Uterus (tissue), 4 donors: ENCODE measurements around the gene ALDH16A1. TPM values are rescaled to one million over a fixed set of nuclear protein-coding genes. Genes with fewer than 3 reads are reported as not detected.
A peak's percentile ranks its signal among the peaks of the same experiment; 100 is the strongest.

Source experiments
- DNase-seq, 2 donors: peaks; one replicate each; pipeline ENCODE4 v3.0.0-alpha.2; 2019 to 2020
- H3K27ac ChIP-seq, 2 donors: fragments of 200-600 bp; sonication (generic); 1 replicate in 1 of 2; 2 replicates in 1 of 2; pipeline ENCODE4 v1.5.1; 2016 to 2018
- H3K27me3 ChIP-seq, 2 donors: fragments of 200-600 bp; sonication (generic); one replicate each; pipeline ENCODE4 v1.5.1; 2018 to 2019; ENCODE audit warnings: control low read depth in 1 of 2
- H3K36me3 ChIP-seq, 2 donors: fragments of 200-600 bp; sonication (generic); one replicate each; pipeline ENCODE4 v1.5.1; 2019; ENCODE audit warnings: control low read depth in 1 of 2
- H3K4me1 ChIP-seq, 2 donors: fragments of 200-600 bp; sonication (generic); one replicate each; pipeline ENCODE4 v1.5.1; 2018 to 2019; ENCODE audit warnings: control low read depth in 1 of 2
- H3K4me3 ChIP-seq, 2 donors: fragments of 200-600 bp; sonication (generic); 1 replicate in 1 of 2; 2 replicates in 1 of 2; pipeline ENCODE4 v1.5.1; 2018 to 2019; ENCODE audit warnings: mild to moderate bottlenecking in 1 of 2
- H3K9me3 ChIP-seq, 2 donors: fragments of 200-600 bp; sonication (generic); one replicate each; pipeline ENCODE4 v1.5.1; 2019; ENCODE audit warnings: control low read depth in 1 of 2
- POLR2A ChIP-seq, 2 donors: fragments of 450-650 bp; IDR thresholded peaks; one replicate each; pipeline ENCODE4 v1.6.1; 2016; ENCODE audit warnings: antibody characterized with exemption in 2 of 2, mild to moderate bottlenecking in 1 of 2, moderate library complexity in 1 of 2
- intact Hi-C: fragments of 100-400 bp; cut with DNase I; formaldehyde crosslinking; loops from one replicate; pipeline ENCODE4 v1.15.1; 2023; ENCODE audit warnings: low total_unique reads
- total RNA-seq, 4 donors: library from RNA; depleted of rRNA in 3 of 4; stranded (reverse); fragments of >200 nt in 3 of 4; gene quantifications; one replicate each; pipeline versions ENCODE4 v1.1.0 to v1.2.4, GENCODE V29; 2014 to 2023
- TF ChIP-seq, protein P1 (sequence below), 4 experiments: fragments of 200-600 bp in 2 of 4; fragments of 450-650 bp in 2 of 4; sonication (generic) in 2 of 4; IDR thresholded peaks; one replicate each; pipeline ENCODE4 v1.5.1; 2016 to 2019; ENCODE audit warnings: antibody characterized with exemption in 4 of 4, mild to moderate bottlenecking in 2 of 4, moderate library complexity in 1 of 4
- donor health status: DM: yes; HTN: yes; CAD: no.

The ALDH16A1 gene
- total RNA-seq, 4 donors from 2014 or later, result 13.5 to 40.8 (median 34.5) TPM

DNA sequence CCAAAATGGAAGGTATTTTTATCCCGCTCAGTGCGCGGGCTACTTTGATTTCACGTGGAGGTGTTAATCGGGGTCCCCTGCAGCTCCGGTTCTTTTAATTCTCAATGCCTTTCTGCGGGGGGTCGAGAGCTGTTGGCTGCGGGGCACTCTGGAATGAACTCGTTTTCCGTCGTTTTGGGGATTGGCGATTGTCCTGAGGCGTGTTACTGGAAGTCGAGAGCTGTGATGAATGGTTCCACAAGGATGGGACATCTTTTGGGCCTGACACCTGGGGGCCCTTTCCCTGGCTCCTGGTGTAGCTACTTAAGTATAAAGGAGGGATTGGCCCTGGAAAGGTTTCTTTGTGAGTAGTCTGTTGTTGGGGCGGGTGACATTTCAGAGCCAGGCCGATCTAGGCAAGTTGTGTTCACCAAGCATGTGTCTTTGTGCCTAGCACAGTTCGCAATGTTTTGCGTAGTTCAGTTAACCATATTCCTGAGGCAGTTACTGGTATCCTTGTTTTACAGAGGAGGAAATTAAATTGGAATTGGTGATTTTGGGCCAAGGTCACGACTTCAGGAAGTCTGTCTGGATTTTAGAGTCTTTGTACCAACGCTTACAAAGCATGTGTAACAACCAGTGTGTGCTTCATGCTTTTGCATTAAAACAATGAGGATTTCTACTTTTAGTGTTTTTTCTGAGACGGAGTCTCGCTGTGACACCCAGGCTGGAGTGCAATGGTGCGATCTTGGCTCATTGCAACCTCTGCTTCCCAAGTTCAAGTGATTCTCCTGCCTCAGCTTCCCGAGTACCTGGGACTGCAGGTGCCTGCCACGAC is 35.2 kb downstream of the ALDH16A1 start:
- DNase-seq, result no peak
- no peaks in the 10 kb centered on the region for H3K9me3 ChIP-seq
- intact Hi-C loops, result no loop called here
- H3K27me3 ChIP-seq, result no peaks in the 10 kb centered on the region
- peak overlapping the region; percentile 93 for H3K27ac ChIP-seq
- TF ChIP-seq, protein P1, sequence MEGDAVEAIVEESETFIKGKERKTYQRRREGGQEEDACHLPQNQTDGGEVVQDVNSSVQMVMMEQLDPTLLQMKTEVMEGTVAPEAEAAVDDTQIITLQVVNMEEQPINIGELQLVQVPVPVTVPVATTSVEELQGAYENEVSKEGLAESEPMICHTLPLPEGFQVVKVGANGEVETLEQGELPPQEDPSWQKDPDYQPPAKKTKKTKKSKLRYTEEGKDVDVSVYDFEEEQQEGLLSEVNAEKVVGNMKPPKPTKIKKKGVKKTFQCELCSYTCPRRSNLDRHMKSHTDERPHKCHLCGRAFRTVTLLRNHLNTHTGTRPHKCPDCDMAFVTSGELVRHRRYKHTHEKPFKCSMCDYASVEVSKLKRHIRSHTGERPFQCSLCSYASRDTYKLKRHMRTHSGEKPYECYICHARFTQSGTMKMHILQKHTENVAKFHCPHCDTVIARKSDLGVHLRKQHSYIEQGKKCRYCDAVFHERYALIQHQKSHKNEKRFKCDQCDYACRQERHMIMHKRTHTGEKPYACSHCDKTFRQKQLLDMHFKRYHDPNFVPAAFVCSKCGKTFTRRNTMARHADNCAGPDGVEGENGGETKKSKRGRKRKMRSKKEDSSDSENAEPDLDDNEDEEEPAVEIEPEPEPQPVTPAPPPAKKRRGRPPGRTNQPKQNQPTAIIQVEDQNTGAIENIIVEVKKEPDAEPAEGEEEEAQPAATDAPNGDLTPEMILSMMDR (IDR thresholded peaks at IDR 0.05), result no peak
- no peak for TF ChIP-seq POLR2A (IDR thresholded peaks at IDR 0.05)
- no peaks in the 10 kb centered on the region for H3K36me3 ChIP-seq
- H3K4me1 ChIP-seq, result peaks cover 9 to 20% of the 10 kb centered on the region in 2 donors
- H3K4me3 ChIP-seq, result peak overlapping the region; percentile 93 to 94

DNA sequence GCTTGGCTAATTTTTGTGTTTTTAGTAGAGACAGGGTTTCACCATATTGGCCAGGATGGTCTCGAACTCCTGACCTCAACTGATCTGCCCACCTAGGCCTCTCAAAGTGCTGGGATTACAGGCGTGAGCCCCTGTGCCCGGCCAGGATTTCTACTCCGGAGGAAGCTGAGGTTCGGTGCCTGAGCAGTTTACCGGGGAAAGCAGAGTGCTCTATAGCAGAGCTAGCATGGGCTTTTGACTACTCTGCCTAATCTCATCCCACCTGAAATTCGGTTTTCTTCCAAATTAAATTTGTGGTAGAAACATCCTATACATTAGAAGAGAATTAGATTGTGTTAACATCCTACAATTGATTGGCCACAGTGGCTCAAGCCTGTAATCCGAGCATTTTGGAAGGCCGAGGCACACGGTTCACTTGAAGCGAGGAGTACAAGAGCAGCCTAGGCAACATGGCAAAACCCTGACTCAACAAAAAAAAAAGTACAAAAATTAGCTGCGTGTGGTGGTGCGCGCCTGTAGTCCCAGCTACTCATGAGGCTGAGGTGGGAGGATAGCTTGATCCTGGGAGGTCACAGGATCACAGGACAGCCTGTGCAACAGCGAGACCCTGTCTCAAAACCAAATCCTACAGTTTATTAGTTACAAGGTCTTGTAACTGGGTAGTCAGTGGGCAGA is 36.0 kb downstream of the ALDH16A1 start:
- no peak for DNase-seq
- intact Hi-C loops, result no loop called here
- Histone ChIP-seq H3K9me3 (no peaks in the 10 kb centered on the region), H3K27me3 (no peaks in the 10 kb centered on the region), H3K27ac (peak overlapping the region; percentile 93), H3K4me3 (peak overlapping the region; percentile 93 to 94), H3K4me1 (peaks cover 9 to 20% of the 10 kb centered on the region in 2 donors), H3K36me3 (no peaks in the 10 kb centered on the region)
- TF ChIP-seq, protein P1 (IDR thresholded peaks at IDR 0.05), result no peak
- TF ChIP-seq POLR2A (IDR thresholded peaks at IDR 0.05), result no peak

DNA sequence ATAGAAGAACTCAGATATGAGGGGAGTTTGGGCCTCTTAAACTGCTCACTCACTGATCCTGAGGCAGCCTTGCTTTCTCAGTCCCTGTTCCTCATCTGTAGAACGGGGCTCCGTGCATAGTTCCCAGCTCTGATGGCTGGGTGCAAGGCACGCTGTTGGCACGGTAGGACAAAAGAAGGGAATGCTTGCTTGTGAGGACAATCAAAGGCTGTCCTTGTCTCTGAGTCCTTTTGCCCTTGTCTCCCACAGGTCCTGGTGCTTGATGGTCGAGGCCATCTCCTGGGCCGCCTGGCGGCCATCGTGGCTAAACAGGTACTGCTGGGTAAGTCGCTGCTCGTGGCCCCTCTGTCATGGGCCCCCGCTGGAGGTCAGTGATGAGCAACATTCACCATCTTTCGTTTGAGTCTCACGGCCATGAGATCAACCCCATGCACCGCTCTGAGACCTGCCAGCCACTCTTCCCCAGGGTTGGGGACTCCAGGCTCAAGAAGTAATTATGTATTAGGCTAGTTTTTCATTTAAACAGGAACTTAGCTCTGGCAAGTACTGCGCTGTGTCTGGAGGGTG is 36.7 kb downstream of the ALDH16A1 start:
- peak overlapping the region in 1 of 2 donors; percentile 93 for H3K27ac ChIP-seq
- peak overlapping the region in 1 of 2 donors; percentile 94 for H3K4me3 ChIP-seq
- intact Hi-C loops, result no loop called here
- H3K4me1 ChIP-seq, result peaks cover 9 to 20% of the 10 kb centered on the region in 2 donors
- H3K27me3 ChIP-seq, result no peaks in the 10 kb centered on the region
- no peaks in the 10 kb centered on the region for H3K9me3 ChIP-seq
- H3K36me3 ChIP-seq, result no peaks in the 10 kb centered on the region
- DNase-seq, result no peak
- TF ChIP-seq POLR2A (IDR thresholded peaks at IDR 0.05), result no peak
- TF ChIP-seq, protein P1 (IDR thresholded peaks at IDR 0.05), result no peak

DNA sequence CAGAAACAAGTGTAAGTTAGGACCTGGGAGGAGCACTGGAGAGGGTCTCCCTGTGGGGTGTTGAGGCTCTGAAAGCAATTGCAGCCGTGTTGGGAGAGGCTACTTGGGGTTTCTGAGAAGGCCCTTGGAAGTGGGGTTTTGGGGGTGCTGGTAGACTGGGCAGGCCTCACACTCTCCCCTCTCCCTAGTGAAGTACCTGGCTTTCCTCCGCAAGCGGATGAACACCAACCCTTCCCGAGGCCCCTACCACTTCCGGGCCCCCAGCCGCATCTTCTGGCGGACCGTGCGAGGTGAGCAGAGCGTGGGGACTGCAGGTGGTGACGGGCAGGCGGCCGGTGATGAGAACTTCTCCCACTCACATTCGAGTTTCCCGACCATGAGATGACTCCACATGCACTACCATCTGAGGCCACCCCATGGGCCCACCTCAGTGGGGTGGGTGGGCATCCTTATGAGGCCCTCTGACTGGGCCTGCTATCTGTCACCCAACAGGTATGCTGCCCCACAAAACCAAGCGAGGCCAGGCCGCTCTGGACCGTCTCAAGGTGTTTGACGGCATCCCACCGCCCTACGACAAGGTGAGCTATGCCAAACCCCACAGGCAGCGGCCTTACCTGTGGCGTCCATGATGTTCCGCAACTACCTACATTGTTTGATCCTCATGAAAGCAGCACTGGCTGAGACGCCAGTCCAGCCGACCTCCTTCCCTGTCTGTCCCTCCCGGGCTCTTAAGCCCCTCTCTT is 37.4 kb downstream of the ALDH16A1 start:
- TF ChIP-seq, protein P1 (IDR thresholded peaks at IDR 0.05), result no peak
- no peak for TF ChIP-seq POLR2A (IDR thresholded peaks at IDR 0.05)
- intact Hi-C loops, result no loop called here
- no peaks in the 10 kb centered on the region for H3K27me3 ChIP-seq
- no peaks in the 10 kb centered on the region for H3K36me3 ChIP-seq
- no peak overlapping the region for H3K4me3 ChIP-seq
- H3K4me1 ChIP-seq, result peaks cover 9 to 20% of the 10 kb centered on the region in 2 donors
- H3K27ac ChIP-seq, result peak overlapping the region in 1 of 2 donors; percentile 93
- DNase-seq, result no peak
- H3K9me3 ChIP-seq, result no peaks in the 10 kb centered on the region
